ENCODE measurements around the gene QPCTL. TPM values are rescaled to one million over a fixed set of nuclear protein-coding genes. Genes with fewer than 3 reads are reported as not detected.

The QPCTL gene
- total RNA-seq, 1 donor = 8.0 TPM

- no peak for DNase-seq (ENCODE audit: low read depth)
- no peak for TF ChIP-seq CTCF (IDR thresholded peaks at IDR 0.05; ENCODE audit: insufficient read depth, low read length)
- H3K4me3 ChIP-seq (ENCODE audit: low read depth, low read length) = no peak overlapping the region
Observed at GRCh38 chr19:45646345-45646698, 46.1 kb upstream of the QPCTL start.

DNA sequence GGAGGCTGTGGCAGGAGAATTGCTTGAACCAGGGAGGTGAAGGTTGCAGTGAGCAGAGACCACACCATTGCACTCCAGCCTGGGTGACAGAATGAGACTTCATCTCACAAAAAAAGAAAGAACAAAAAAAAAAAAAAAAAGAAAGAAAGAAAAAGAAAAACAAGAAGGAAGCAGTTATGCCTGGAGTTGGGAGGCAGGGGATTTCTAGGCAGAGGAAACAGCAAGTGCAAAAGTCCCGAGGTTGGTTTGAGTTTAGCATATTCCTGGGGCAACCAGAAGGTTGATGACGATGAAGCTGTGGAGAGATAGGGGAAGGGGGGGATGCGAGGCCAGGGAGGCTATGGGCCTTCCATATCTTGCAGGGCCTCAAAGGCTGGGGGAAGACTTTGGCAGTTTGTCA, 41.7 kb upstream of the QPCTL start:
- DNase-seq (ENCODE audit: low read depth) = no peak
- no peak overlapping the region for H3K4me3 ChIP-seq (ENCODE audit: low read depth, low read length)
- no peak for TF ChIP-seq CTCF (IDR thresholded peaks at IDR 0.05; ENCODE audit: insufficient read depth, low read length)

DNA sequence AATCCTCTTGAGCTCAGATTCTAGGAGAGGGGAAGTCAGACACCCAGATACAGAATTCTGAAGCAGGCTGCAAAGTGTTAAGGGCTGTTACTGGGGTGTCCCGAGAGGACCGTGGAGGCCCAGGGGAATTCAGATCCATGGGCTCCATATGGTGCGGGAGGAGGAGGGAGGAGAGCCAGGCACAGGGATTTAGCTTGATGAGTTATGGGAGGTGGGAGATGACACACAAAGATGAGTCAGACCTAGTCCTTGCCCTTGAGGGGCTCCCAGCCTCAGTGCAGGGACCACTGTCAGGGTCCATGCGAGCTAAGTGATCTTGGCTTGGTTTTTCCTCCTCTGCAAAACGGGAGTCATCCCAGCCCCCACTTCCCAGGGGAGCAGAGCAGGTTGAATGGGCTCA, 38.8 kb upstream of the QPCTL start:
- TF ChIP-seq CTCF (IDR thresholded peaks at IDR 0.05; ENCODE audit: insufficient read depth, low read length) = no peak
- no peak for DNase-seq (ENCODE audit: low read depth)
- no peak overlapping the region for H3K4me3 ChIP-seq (ENCODE audit: low read depth, low read length)

DNA sequence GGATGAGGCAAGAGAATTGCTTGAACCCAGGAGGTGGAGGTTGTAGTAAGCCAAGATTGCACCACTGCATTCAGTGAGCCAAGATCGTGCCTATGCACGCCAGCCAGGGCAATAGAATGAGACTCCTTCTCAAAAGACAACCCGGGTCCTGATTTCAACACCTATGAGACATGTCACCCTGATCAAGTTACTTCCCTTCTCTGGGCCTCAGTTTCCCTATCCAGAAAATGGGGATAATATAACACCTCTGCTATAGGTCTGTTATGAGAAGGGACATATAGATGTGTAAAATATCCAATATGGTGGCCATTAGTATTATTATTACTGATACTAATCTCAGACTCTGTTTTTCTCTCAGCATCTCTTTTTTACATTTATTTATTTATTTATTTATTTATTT, 37.4 kb upstream of the QPCTL start:
- TF ChIP-seq CTCF (IDR thresholded peaks at IDR 0.05; ENCODE audit: insufficient read depth, low read length) = no peak
- no peak overlapping the region for H3K4me3 ChIP-seq (ENCODE audit: low read depth, low read length)
- no peak for DNase-seq (ENCODE audit: low read depth)

DNA sequence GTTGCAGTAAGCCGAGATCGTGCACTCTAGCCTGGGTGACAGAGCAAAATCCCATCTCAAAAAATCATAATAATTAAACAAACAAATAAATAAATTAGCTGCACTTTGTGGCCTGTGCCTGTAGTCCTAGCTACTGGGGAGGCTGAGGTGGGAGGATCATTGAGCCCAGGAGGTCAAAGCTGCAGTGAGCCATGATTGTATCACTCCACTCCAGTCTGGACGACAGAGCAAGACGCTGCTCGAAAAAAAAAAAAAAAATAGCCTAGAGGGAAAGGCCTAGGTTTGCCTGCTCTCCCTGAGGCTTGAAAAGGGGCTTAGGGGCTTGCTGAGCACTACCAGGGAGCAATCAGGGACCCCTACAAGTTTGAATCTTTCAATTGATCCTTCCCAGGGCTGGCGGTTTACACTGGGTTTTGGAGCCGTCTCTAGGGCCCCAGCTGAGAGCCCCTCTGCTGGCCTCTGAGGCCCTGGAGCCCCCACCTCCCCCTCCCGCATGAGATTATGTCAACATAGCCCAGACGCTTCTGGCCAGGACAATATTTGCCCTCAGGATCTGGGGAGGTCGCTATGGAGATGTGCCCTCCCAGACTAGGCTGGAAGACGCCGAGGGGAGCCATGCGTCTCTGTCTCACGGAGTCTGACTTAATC, 34.8 kb upstream of the QPCTL start:
- no peak overlapping the region for H3K4me3 ChIP-seq (ENCODE audit: low read depth, low read length)
- no peak for DNase-seq (ENCODE audit: low read depth)
- TF ChIP-seq CTCF (IDR thresholded peaks at IDR 0.05; ENCODE audit: insufficient read depth, low read length) = no peak

DNA sequence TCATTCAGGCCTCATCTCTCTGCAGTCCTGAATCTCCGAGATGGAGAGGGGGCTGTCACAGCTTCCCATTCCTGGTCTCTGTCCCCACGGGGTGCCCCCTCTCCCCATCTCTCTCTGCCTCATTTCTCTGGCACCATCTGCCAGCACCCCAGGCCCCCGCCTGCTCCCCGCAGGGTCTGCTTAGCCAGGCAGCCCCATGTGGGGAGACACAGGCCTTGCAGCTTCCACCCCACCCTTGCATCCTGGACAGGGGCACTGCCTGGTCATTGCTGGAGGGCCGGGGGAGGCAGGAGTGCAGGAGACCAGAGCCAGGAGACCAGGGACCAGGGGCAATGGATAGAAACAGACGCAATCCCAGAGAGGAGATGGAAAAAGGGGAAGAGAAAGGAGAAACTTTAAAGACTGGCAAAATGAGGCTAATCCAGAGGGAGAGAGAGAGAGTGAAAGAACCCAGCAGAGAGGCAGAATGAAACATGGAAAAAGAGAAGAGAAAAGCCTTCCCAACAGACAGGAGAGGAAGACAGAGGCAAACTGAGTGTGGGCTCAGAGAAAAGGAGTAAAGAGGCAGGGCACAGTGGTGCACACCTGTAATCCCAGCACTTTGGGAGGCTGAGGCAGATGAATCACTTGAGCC, 33.3 kb upstream of the QPCTL start:
- H3K4me3 ChIP-seq (ENCODE audit: low read depth, low read length) = no peak overlapping the region
- no peak for DNase-seq (ENCODE audit: low read depth)
- no peak for TF ChIP-seq CTCF (IDR thresholded peaks at IDR 0.05; ENCODE audit: insufficient read depth, low read length)

DNA sequence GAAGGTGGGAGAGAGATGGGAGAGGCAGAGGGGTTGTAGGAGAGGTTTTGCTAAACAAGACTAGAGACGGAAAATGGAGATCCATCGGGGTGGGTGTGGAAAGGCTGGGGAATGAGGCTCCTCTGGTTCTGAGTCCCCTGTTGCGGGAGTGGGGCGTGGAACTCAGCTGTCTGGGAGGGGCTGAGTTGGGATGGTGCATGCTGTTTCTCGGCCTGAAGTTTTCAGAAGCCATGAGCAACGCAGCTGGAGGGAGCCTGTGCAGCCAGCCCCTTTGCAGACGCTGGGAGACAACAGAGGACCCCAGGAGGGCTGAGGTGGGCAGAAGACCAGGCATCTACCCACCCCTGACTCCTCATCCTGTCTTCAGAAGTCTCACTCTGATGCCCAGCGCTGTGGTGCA, 31.8 kb upstream of the QPCTL start:
- TF ChIP-seq CTCF (IDR thresholded peaks at IDR 0.05; ENCODE audit: insufficient read depth, low read length) = no peak
- no peak for DNase-seq (ENCODE audit: low read depth)
- no peak overlapping the region for H3K4me3 ChIP-seq (ENCODE audit: low read depth, low read length)
